OCI-LY7 (cell line): ENCODE data around the gene TAF1D. TPM values are rescaled to one million over a fixed set of nuclear protein-coding genes. Genes with fewer than 3 reads are reported as not detected.

Source experiments
- BruUV-seq: library from RNA; stranded (reverse); fragments of 400-500 nt; replicated peaks from 2 replicates; lab custom pipeline; 2021; lab: Mats Ljungman, UMichigan
- CTCF ChIA-PET: fragments of 300-600 bp; sonication (Branson Sonifier 250); formaldehyde crosslinking; loops from one replicate; lab custom pipeline; 2022; ENCODE audit warnings: antibody characterized with exemption; ENCODE audit not compliant: unreplicated experiment; lab: Charles Lee
- POLR2A ChIA-PET: fragments of 300-600 bp; sonication (Branson Sonifier 250); formaldehyde crosslinking; loops from one replicate; lab custom pipeline; 2022; ENCODE audit warnings: antibody characterized with exemption; lab: Charles Lee
- DNase-seq: peaks from one replicate; pipeline ENCODE4 v3.0.0-alpha.2; 2015; ENCODE audit warnings: low spot score
- H2AFZ ChIP-seq: fragments of 200-600 bp; sonication (generic), shearing (Covaris generic); 2 replicates; pipeline ENCODE4 v1.6.1; 2014; ENCODE audit warnings: mild to moderate bottlenecking, antibody characterized with exemption, low read length, moderate library complexity
- H3K27ac ChIP-seq: fragments of 200-600 bp; sonication (generic); 2 replicates; pipeline ENCODE4 v1.5.1; 2014; ENCODE audit warnings: mixed run types, low read depth, mild to moderate bottlenecking, moderate library complexity, low read length, inconsistent platforms; ENCODE audit not compliant: poor library complexity, severe bottlenecking
- H3K36me3 ChIP-seq: fragments of 200-600 bp; sonication (generic); 2 replicates; pipeline ENCODE4 v1.6.1; 2014; ENCODE audit warnings: mild to moderate bottlenecking, antibody characterized with exemption, low read length, moderate library complexity, mixed read lengths; ENCODE audit not compliant: insufficient read depth
- H3K4me1 ChIP-seq: fragments of 200-600 bp; sonication (generic); 2 replicates; pipeline ENCODE4 v1.5.1; 2014; ENCODE audit warnings: mild to moderate bottlenecking, low read length; ENCODE audit not compliant: insufficient read depth, poor library complexity, severe bottlenecking
- H3K4me2 ChIP-seq: fragments of 200-600 bp; sonication (generic); 2 replicates; pipeline ENCODE4 v1.6.1; 2014; ENCODE audit warnings: mild to moderate bottlenecking, low read length
- H3K4me3 ChIP-seq: fragments of 200-600 bp; sonication (generic); 2 replicates; pipeline ENCODE4 v1.5.1; 2014; ENCODE audit warnings: mild to moderate bottlenecking, low read depth, low read length; ENCODE audit not compliant: poor library complexity, severe bottlenecking
- H3K79me2 ChIP-seq: fragments of 200-600 bp; sonication (generic); 2 replicates; pipeline ENCODE4 v1.6.1; 2016; ENCODE audit warnings: low read depth, mild to moderate bottlenecking, low read length, moderate library complexity, mixed read lengths; ENCODE audit not compliant: insufficient read depth
- H3K9me2 ChIP-seq: fragments of 200-600 bp; sonication (generic); 2 replicates; pipeline ENCODE4 v1.6.1; 2016; ENCODE audit warnings: mild to moderate bottlenecking, low read length, mixed read lengths; ENCODE audit not compliant: insufficient read depth
- H3K9me3 ChIP-seq: fragments of 200-600 bp; sonication (generic); 2 replicates; pipeline ENCODE4 v1.6.1; 2014; ENCODE audit warnings: mild to moderate bottlenecking, mixed run types, low read length, mixed read lengths
- H4K20me1 ChIP-seq: fragments of 200-600 bp; sonication (generic); 2 replicates; pipeline ENCODE4 v1.6.1; 2014; ENCODE audit warnings: mild to moderate bottlenecking, antibody characterized with exemption, low read length, moderate library complexity, mixed read lengths; ENCODE audit not compliant: insufficient read depth
- EZH2phosphoT487 ChIP-seq: fragments of 200-600 bp; sonication (generic); IDR thresholded peaks from 2 replicates; pipeline ENCODE4 v1.6.1; 2018; ENCODE audit warnings: low read depth, borderline replicate concordance, mild to moderate bottlenecking, mixed run types, antibody characterized with exemption, low read length, moderate library complexity, mixed read lengths
- intact Hi-C: fragments of 100-400 bp; cut with micrococcal nuclease; formaldehyde crosslinking; loops from one replicate; pipeline ENCODE4 v1.10.0; 2022; ENCODE audit not compliant: unreplicated experiment
- total RNA-seq, 2 experiments: library from RNA; depleted of rRNA in 1 of 2; stranded (reverse); fragments of >200 nt in 1 of 2; shearing (Covaris generic) in 1 of 2; gene quantifications; 2 replicates each; pipeline ENCODE4 v1.2.3, GENCODE V29; 2014 to 2022
- TF ChIP-seq, protein P1 (sequence below): fragments of 200-600 bp; sonication (generic); conservative IDR thresholded peaks from 2 replicates; pipeline ENCODE4 v1.5.1; 2014; ENCODE audit warnings: mild to moderate bottlenecking, antibody characterized with exemption, low read length, moderate library complexity, mixed read lengths

TAF1D gene
- total RNA-seq, 2 experiments from 2014 or later, result 206 to 276 TPM

DNA sequence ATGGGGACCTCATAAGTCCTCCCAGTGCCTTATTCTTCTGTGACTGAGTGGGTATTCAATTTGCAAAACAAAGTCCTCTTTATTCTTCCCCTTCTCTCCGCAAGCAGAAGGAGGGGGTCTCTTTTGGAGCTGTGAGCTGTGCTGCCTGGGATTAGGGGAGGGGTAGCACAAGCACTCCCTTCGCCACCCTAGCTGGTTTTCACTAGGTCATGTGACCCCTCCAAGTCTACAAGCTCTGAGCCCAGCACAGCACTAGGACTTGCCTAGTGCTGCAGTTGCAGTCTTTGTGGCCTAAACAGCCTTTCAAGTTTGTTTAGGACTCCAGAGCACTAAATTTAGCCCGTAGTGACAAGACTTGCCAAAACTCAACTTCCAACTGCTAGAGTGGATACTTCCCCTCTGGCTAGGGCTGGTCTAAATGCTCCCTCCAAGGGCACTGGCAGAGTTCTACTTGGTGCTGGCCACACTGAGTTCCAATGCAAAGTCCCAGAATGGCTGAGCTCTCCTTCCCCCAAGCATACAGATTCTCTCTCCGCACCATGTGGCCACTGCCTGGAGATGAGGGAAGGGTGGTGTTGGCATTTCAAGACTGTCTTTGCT is 25.4 kb downstream of the TAF1D start:
- no peak overlapping the region for H2AFZ ChIP-seq
- no peaks in the 10 kb centered on the region for H3K9me2 ChIP-seq
- no TSS peak for BruUV-seq
- no peak overlapping the region for H3K4me3 ChIP-seq
- peaks cover 6% of the 10 kb centered on the region; the same call in 1 of the 2 replicates for H4K20me1 ChIP-seq
- ChIA-PET CTCF (interaction anchor here (0.5 kb wide), 1 partner anchor 135 kb away, joined by 3 read pairs; the partner anchor contains the start of gene VSTM5), POLR2A (no interaction called here)
- H3K36me3 ChIP-seq, result peaks cover 96% of the 10 kb centered on the region
- intact Hi-C loops, result no loop called here
- DNase-seq, result no peak
- H3K9me3 ChIP-seq, result peaks cover 1% of the 10 kb centered on the region; the same call in 1 of the 2 replicates
- peaks cover 15% of the 10 kb centered on the region; the same call in 1 of the 2 replicates for H3K79me2 ChIP-seq
- peaks cover 15% of the 10 kb centered on the region for H3K4me1 ChIP-seq
- TF ChIP-seq EZH2phosphoT487, result no peak
- TF ChIP-seq, protein P1, sequence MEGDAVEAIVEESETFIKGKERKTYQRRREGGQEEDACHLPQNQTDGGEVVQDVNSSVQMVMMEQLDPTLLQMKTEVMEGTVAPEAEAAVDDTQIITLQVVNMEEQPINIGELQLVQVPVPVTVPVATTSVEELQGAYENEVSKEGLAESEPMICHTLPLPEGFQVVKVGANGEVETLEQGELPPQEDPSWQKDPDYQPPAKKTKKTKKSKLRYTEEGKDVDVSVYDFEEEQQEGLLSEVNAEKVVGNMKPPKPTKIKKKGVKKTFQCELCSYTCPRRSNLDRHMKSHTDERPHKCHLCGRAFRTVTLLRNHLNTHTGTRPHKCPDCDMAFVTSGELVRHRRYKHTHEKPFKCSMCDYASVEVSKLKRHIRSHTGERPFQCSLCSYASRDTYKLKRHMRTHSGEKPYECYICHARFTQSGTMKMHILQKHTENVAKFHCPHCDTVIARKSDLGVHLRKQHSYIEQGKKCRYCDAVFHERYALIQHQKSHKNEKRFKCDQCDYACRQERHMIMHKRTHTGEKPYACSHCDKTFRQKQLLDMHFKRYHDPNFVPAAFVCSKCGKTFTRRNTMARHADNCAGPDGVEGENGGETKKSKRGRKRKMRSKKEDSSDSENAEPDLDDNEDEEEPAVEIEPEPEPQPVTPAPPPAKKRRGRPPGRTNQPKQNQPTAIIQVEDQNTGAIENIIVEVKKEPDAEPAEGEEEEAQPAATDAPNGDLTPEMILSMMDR, result no peak
- no peak overlapping the region for H3K4me2 ChIP-seq
- no peak overlapping the region for H3K27ac ChIP-seq

GRCh38 chr11:93712678-93713077 is 28.6 kb downstream of the TAF1D start:
- CTCF ChIA-PET, result no interaction called here
- no peaks in the 10 kb centered on the region for H3K9me2 ChIP-seq
- H3K36me3 ChIP-seq, result peaks cover 100% of the 10 kb centered on the region
- TF ChIP-seq EZH2phosphoT487, result no peak
- TF ChIP-seq, protein P1, result no peak
- H3K4me2 ChIP-seq, result no peak overlapping the region
- no peak overlapping the region for H2AFZ ChIP-seq
- H3K9me3 ChIP-seq, result peaks cover 29% of the 10 kb centered on the region; the same call in 1 of the 2 replicates
- H3K79me2 ChIP-seq, result peaks cover 10% of the 10 kb centered on the region; the same call in 1 of the 2 replicates
- peaks cover 6% of the 10 kb centered on the region for H3K4me1 ChIP-seq
- no peaks in the 10 kb centered on the region; the same call in 1 of the 2 replicates for H4K20me1 ChIP-seq
- no TSS peak for BruUV-seq
- H3K4me3 ChIP-seq, result no peak overlapping the region
- H3K27ac ChIP-seq, result no peak overlapping the region
- DNase-seq, result no peak
- POLR2A ChIA-PET, result interaction anchor here (1.4 kb wide), 1 partner anchor 20 kb away, joined by 4 read pairs; no protein-coding TSS in a partner anchor
- intact Hi-C loops, result no loop called here

DNA sequence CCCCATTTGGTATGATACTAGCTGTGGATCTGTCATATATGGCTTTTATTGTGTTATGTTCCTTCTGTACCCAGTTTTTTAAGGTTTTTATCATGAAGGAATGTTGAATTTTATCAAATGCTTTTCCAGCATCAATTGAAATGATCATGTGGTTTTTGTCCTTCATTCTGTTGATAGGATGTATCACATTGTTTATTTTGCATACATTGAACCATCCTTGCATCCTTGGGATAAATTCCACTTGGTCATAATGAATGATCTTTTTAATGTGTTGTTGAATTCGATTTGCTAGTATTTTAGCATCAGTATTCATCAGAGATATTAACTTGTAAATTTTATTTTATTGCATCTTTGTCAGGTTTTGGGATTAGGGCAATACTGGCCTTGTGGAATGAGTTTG is 31.1 kb downstream of the TAF1D start:
- Histone ChIP-seq H3K4me2 (no peak overlapping the region), H3K36me3 (peaks cover 100% of the 10 kb centered on the region), H4K20me1 (no peaks in the 10 kb centered on the region), H3K27ac (no peak overlapping the region), H3K9me2 (no peaks in the 10 kb centered on the region), H3K79me2 (peaks cover 10% of the 10 kb centered on the region; the same call in 1 of the 2 replicates), H3K4me3 (no peak overlapping the region), H3K9me3 (peaks cover 29% of the 10 kb centered on the region; the same call in 1 of the 2 replicates), H3K4me1 (no peaks in the 10 kb centered on the region), H2AFZ (no peak overlapping the region)
- intact Hi-C loops, result no loop called here
- TF ChIP-seq, protein P1, result no peak
- TF ChIP-seq EZH2phosphoT487, result no peak
- ChIA-PET CTCF (no interaction called here), POLR2A (interaction anchor here (0.8 kb wide), 1 partner anchor 20 kb away, joined by 6 read pairs; no protein-coding TSS in a partner anchor)
- no peak for DNase-seq
- BruUV-seq, result no TSS peak
